GM12875 (cell line): ENCODE data around the gene AP3B1.
A peak's percentile ranks its signal among the peaks of the same experiment; 100 is the strongest.

Experiments used
- H3K4me3 ChIP-seq: one replicate; pipeline ENCODE4 v1.5.1; 2011; ENCODE audit warnings: low read depth, low read length, control low read depth
- TF ChIP-seq, protein P1 (sequence below): IDR thresholded peaks from 2 replicates; pipeline ENCODE4 v1.5.1; 2011; ENCODE audit warnings: low read depth, mild to moderate bottlenecking, control low read depth, inconsistent platforms, low read length, moderate library complexity, borderline replicate concordance; ENCODE audit not compliant: insufficient read depth

Gene AP3B1

DNA sequence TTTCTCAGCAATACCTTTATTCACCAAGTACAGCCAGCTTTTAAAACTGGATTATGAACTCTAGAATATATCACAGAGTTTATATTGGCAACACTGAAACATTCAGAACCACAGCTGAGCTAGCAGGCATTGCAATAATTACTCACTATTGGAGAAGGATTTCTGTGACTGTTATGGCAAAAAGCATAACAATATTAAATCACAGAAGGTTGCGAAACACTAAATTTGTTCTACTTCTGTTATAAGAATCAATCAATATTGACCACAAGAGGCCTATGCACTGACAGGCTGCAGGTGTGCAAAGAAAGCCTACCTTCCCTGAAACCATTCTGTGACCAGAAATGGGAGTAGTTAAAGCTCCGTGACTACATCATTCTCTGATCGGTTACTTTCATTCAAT, 59.2 kb downstream of the AP3B1 start:
- H3K4me3 ChIP-seq = no peak overlapping the region
- TF ChIP-seq, protein P1, sequence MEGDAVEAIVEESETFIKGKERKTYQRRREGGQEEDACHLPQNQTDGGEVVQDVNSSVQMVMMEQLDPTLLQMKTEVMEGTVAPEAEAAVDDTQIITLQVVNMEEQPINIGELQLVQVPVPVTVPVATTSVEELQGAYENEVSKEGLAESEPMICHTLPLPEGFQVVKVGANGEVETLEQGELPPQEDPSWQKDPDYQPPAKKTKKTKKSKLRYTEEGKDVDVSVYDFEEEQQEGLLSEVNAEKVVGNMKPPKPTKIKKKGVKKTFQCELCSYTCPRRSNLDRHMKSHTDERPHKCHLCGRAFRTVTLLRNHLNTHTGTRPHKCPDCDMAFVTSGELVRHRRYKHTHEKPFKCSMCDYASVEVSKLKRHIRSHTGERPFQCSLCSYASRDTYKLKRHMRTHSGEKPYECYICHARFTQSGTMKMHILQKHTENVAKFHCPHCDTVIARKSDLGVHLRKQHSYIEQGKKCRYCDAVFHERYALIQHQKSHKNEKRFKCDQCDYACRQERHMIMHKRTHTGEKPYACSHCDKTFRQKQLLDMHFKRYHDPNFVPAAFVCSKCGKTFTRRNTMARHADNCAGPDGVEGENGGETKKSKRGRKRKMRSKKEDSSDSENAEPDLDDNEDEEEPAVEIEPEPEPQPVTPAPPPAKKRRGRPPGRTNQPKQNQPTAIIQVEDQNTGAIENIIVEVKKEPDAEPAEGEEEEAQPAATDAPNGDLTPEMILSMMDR = no peak

DNA sequence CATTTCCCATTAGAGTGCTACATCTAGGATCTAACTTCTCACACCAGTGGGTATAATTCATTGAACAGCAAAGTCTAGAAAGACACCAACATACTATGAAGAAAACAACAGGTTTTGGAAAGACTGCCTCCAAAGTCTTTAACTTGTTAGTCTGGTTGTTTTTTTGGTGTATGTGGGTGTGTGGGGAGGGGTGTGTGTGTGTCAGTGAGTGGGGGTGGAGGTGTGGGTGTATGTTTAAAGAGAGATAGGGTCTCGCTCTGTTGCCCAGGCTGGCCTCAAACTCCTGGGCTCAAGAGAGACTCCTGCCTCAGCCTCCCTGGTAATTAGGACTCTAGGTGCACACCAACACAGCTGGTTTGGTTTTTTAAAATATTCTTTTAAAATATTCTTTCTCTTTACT, 59.7 kb downstream of the AP3B1 start:
- TF ChIP-seq, protein P1 = no peak
- H3K4me3 ChIP-seq = no peak overlapping the region

DNA sequence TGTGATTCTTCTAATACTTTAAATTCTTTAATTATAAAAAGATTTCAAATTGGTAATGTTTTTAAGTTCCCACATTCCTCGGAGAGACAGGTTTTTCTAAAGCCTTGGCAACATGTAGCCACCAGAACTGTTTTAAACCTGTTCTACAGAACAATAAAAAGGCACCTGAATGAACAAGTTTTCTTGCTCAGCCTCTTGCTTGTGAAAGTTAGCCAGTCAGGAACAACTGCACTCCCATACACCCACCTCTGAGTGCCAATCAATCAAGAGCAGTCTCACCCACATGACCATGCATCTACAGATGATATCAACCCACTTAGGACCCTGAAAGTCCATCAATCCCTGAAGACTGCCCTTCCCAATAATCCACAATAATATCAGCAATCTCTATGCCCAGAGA, 62.3 kb downstream of the AP3B1 start:
- H3K4me3 ChIP-seq = no peak overlapping the region
- TF ChIP-seq, protein P1 = no peak

DNA sequence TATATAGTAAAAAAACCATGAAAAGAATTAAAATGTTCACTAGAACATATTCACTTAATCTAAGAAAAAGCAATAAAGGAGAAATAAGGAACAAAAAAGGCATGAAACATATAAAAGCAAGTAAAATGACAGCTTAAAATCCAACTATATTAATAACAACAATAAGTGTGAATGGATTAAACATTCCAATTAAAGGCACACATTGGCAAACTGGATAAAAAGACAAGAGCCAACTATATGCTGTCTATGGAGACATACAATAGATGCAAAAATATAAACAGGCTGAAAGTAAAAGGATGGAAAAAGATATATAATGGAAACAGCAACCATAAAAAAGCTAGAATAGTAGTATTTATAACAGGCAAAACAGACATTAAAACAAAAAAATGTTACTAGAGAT, 70.1 kb downstream of the AP3B1 start:
- TF ChIP-seq, protein P1 = no peak
- H3K4me3 ChIP-seq = no peak overlapping the region

DNA sequence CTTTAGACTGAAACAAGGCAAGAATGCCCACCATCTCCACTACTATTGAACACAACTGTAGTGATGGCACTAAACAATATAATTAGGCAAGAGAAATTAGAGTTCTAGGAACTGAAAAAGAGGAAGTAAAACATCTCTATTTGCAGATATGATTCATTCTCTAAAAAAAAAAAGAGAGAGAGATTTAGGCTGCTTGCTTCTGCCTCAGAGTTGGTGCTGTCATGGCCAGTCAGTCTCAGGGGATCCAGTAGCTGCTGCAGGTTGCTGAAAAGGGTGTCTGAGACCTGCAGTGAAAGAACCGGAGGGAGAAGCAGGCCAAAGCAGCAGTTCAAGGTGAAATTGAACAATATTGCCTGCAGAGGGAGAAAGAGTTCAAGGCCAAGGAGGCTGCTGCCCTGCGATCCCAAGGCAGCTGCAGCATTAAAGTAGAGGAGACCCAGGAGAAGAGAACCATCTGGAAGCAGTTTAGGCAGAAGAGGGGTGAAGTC, 72.5 kb downstream of the AP3B1 start:
- no peak overlapping the region for H3K4me3 ChIP-seq
- TF ChIP-seq, protein P1 = peak; percentile 48

DNA sequence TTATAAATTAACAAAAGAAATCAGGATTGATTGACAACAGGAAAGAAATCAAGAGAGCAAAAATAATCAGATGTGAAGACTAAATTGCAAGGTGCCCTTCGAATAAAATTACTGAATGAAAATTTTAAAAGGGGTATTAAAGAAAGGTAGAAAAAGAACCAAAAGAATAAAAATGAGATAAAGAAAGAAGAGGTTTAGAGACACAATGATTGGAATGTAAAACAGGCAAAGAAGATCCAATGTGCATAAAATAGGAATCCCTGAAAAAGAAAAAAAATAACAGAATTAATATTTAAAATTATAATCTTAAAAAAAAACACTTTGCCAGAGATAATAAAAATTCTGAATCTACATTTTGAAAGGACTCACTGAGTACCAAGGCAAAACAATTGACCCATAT, 73.0 kb downstream of the AP3B1 start:
- TF ChIP-seq, protein P1 = no peak

DNA sequence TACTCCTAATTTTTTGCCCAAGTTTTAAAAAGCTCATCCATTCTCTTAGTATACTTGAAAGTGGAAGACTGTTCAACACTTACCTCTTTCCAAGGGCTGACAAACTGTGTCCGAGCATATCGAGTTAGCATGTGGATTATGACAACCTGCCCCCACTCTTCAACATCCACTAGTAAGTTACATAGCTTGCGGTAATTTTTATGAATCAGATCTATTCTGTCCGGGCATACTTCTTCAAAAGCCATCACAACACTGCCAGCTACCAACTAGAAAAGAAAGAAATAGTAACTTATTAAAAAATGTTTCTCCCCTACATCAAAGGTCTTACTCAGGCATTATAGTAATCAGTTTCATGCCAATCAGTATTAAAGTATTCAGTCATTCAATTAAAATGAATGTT, 78.5 kb downstream of the AP3B1 start:
- H3K4me3 ChIP-seq = no peak overlapping the region
- TF ChIP-seq, protein P1 = no peak

More for the DNA sequence above, 73.0 kb downstream of the AP3B1 start:
- H3K4me3 ChIP-seq = no peak overlapping the region
